Right renal pelvis (tissue), 4 donors: Measurements from ENCODE around the gene PAPPA2. TPM values are rescaled to one million over a fixed set of nuclear protein-coding genes. Genes with fewer than 3 reads are reported as not detected.

Source experiments
- DNase-seq, 4 donors: peaks; one replicate each; pipeline ENCODE4 v3.0.0-alpha.2; 2013; ENCODE audit warnings: low read depth in 4 of 4, low spot score in 3 of 4, missing footprints in 1 of 4
- polyA plus RNA-seq, 4 donors: library from polyadenylated mRNA; unstranded; fragments of 120-200 nt; gene quantifications; one replicate each; pipeline ENCODE4 v1.2.1, GENCODE V29; 2013; ENCODE audit not compliant: insufficient read length in 4 of 4

The PAPPA2 gene
- polyA plus RNA-seq, 4 donors, result 58.3 to 83.5 (median 63.8) TPM

- no peak for DNase-seq
Measured at GRCh38 chr1:176499671-176500070, 36.7 kb downstream of the PAPPA2 start.

GRCh38 chr1:176501599-176501998 lies 38.6 kb downstream of the PAPPA2 start:
- DNase-seq, result no peak

DNA sequence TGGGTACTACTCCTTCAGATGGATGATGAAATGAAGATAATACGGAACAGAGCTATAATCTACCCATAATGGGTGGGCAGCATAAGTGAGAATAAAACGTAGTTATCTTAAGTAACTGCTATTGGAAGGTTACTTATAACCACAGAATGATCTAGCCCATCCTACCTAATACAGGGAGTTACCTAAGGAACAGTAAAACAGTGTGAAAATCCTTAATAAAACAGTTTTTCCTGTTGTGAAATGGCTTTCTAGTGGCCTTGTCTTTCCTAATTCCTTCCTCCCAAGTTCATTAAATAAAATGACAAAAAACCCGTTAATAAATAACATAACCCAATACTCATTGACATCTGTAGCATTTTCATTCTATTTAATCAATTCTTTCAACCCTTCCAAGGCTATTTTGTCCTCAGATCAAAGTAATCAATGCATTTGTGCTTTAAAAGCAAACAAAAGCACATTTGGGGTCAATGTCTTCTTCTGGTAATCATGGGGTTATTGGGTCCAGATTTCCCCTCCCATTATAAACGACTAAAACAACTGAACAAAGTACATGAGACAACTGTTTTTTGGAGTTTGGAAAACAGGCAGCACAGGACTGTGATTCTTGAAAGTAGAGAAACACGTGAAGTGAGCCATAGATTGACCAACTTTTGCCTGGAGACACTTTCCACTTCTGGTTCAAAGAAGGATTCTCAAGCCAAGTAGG lies 42.0 kb downstream of the PAPPA2 start:
- DNase-seq, result no peak

DNA sequence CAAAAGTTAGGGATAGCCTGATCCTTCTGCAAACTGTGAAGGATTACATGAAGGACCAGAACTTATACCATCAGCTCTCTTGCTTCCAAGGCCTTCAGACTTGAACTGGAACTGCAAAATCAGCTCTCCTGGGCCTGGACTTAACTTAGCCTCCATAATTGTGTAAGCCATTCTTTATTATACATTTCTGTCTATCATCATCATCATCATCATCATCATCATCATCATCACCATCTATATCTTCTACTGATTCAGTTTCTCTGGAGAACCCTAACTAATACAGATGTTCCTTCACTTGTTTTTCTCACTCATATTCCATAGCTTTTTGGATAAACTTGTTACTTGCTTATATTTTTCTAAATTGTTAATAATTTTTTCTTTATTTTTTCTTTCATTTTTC lies 50.0 kb downstream of the PAPPA2 start:
- no peak for DNase-seq

- DNase-seq, result no peak
Measured at GRCh38 chr1:176515310-176515709, 52.3 kb downstream of the PAPPA2 start.

- no peak for DNase-seq
Measured at GRCh38 chr1:176517484-176517883, 54.5 kb downstream of the PAPPA2 start.

GRCh38 chr1:176521211-176521610 lies 58.2 kb downstream of the PAPPA2 start:
- DNase-seq, result no peak

DNA sequence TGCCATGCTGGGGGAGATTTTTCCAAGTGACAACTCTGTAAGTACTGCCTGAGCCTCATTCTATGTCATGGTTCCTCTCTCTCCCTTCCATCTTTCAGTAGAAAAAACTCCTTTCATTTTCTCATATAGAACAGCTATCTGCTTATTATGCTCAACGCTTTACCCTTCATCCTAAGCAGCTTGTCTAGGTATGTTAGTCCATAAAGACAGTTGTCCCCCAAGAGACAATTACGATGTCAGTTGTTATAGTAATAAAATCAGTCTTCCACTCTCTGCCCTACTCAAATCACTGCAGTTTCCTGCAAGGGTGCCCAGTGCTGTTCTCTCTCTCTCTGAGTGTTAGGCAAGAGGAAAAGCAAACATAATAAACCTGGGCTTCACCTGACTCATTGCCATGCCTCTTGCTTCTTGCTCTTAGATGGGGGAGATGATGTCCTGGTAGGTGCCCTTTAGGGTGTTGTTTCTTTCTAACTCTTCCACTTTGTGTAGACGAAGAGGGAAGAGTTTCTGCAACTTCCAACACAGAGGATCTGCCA lies 59.4 kb downstream of the PAPPA2 start:
- DNase-seq, result no peak

GRCh38 chr1:176529395-176530090 lies 66.6 kb downstream of the PAPPA2 start:
- DNase-seq, result no peak

DNA sequence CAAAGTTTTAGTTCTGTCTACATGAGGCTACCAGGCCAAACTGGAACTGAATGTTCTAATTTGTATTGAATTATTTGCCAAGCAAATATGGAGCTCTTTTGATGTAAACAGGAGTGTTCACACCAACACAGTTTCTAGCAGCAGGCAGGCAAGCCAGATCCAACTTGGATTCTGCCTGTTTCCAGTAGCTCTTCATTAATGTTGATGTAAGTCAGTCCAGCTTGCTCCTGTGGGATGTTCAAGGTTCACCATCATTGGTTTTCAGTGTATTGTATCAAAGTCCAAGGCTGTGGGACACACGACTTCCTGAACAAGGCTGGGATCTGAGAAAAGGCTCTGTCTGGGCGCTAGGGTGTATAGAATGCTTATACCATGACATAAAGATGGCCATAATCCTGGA lies 68.1 kb downstream of the PAPPA2 start:
- no peak for DNase-seq

GRCh38 chr1:176531921-176532897 lies 69.2 kb downstream of the PAPPA2 start:
- no peak for DNase-seq

DNA sequence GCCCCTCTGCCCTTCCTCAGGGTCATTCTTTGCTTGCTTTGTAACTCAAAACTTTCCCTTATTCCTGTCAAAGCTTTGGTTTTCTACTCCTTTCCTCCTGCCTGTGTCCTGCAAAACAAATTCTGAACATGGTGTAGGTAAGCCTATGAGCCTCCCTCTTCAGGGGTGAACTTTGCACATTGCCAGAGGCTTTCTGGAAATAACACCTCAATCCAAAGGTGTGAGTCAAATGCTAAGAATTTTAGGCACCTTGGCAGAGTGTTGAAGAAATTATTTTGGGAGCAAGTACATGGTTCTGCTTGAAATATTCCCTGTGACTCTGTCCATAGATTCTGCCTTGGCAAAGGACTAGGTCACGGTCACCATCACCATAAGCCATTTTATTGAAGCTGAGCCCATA lies 70.0 kb downstream of the PAPPA2 start:
- no peak for DNase-seq

GRCh38 chr1:176536588-176536987 lies 73.6 kb downstream of the PAPPA2 start:
- no peak for DNase-seq

DNA sequence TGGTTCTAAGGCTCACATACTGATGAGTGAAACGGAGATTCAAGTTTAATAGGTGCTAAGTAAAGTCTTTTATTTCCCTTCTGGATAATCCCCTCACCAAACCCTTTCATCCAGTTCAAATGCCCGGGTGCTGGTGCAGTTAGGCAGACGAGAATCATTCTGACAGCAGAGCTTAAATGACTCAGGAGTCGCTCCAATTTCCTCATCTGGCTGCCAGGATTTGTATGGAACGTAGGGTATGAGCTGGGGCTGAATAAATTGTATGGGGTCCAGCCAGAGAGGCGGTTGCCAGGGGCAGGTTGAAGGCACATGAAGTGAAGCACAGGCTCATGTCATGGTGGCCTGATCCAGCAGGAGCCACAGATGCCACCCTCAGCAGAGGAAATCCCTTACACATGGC lies 76.0 kb downstream of the PAPPA2 start:
- no peak for DNase-seq

DNA sequence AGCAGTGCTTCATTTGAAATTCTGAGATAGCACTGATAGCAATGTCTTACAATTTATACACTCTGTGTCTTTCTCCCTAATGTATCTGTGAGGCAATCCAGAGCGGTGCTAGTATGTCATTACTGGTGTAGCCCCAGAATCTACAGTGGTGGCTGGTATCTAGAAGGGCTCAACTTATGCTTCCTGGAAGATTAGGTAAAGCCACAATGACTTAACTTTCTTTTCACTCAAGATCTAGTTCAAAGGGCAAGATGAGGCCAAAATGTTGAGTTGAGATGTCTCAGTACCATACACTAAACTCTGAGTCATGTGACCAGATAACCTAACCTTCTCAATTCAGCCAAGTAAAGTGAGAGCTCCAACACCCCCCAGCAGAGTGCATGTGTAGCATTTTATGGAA lies 77.5 kb downstream of the PAPPA2 start:
- DNase-seq, result no peak

- no peak for DNase-seq
Measured at GRCh38 chr1:176541663-176542062, 78.7 kb downstream of the PAPPA2 start.

DNA sequence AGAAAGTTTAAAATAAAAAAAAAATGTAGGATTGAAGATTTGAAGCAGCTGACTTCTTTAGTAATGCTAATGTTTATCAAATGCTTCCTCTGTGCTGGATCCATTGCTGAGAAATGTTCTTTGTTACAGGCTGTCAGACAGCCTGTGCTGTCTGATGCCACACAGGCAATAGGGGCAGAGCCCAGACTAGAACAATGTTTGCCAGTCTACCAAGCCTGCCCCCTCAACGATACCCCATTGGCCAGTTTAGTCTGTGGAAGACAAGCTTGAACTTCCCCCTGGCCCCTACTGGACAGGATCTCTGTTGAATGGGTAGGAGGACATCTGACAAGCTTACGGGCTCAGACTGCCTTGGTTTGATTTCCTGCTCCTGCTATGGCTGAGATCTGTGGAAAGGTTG lies 79.4 kb downstream of the PAPPA2 start:
- no peak for DNase-seq

DNA sequence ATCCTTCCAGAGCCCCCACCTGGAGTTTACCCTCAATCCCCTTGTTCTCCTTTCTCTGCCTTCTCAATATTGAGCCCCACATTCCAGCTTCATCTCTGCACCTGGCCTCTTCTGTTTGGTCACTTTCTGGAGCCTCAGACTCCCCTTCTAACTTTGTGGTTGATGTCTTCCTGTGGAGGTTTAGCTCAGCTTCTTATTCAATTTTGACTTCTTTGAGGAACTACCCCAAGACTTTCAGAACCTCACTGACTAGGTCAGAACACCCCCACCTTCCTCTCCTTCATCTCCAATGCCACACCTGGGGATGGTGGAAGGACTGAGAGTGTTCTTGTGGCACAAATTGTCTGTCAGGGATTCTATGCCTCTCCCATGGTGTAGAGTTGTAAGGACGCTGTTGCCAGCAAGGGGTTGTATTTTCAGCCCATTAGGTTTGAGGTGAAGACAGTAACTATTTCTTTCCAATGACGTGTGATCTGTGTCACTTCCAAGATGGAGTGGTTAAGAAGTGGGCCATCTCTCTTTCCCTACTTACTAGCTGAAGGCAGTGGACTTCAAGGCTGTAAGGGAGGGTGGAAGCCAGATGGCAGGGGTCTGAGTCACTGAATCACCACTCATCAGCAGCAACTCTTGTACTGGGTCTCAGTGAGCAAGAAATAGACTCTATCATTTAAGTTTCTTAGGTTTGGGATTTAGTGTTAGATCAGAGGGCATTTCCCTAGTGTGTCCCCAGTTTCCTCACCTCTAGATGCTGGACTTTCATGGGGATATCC lies 80.6 kb downstream of the PAPPA2 start:
- no peak for DNase-seq

DNA sequence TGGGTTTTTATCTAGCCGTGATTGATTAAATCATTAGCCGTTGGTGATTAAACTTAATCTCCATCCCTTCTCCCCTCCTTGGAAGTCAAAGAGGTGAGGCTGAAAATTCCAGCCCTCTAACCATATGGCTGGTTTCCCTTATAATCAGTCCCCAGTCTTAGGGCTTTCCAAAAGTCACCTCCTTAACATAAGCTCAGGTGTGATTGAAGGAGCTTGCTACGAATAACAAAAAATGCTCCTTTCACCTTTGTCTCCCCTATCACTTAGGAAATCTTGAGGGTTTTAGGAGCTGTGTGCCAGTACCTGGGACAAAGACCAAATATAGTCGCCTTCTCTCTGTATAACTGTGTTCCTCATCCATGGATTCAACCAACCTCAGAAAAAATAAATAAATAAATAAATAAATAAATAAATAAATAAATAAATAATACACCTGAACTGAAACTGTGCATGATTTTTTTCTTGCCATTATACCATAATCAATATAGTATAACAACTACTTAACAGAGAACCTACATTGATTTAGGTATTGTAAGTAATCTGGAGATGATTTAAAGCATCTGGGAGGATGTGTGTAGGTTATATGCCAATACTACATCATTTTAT lies 82.2 kb downstream of the PAPPA2 start:
- DNase-seq, result no peak

- DNase-seq, result no peak
Measured at GRCh38 chr1:176546825-176547224, 83.8 kb downstream of the PAPPA2 start.
